Heart left ventricle (tissue), 13 donors: ENCODE data around the gene FPR2.

ENCODE experiments used
- POLR2A ChIP-seq, 2 donors: fragments of 450-650 bp; IDR thresholded peaks; one replicate each; pipeline ENCODE4 v1.6.1; 2017; ENCODE audit warnings: antibody characterized with exemption in 2 of 2, mild to moderate bottlenecking in 2 of 2, moderate library complexity in 2 of 2
- TF ChIP-seq, protein P1 (sequence below), 12 donors: fragments of 200-600 bp; sonication (generic) in 4 of 12; IDR thresholded peaks; one replicate each; pipeline versions ENCODE4 v1.5.0 to v1.8.0; 2018 to 2022; ENCODE audit warnings: antibody characterized with exemption in 12 of 12, mild to moderate bottlenecking in 5 of 12
- donor health status: ischemic (EF 13 %, LVEDD 7.1; RV severe dilation, severe dysfunction).
- donor health status: DM: no; HTN: yes; CAD: no.
- donor health status: DM: no; HTN: no; CAD: no.
- donor health status: ischemic (EF 25% LVEDD 6.9; RV normal size, moderate dysfunction).
- donor health status: ischemic (EF 25% LVEDD 5.7; RV mildly dilated, moderate dysfunction).
- donor health status: ischemic (EF 35%, LVEDD 5.7; RV mildly dilated, moderate dysfunction).
- donor health status: nonischemic (EF 11% LVEDD 7.7; RV severe dilation, severe dysfunction).
- donor health status: DM: yes; HTN: yes; CAD: no.
- donor health status: PGD.
- donor health status: ischemic (EF 29% LVEDD 5.4; RV normal size, mild dysfunction).
- donor health status: nonischemic (EF 23%, LVEDD 6.1; RV moderate dilation, normal function).

DNA sequence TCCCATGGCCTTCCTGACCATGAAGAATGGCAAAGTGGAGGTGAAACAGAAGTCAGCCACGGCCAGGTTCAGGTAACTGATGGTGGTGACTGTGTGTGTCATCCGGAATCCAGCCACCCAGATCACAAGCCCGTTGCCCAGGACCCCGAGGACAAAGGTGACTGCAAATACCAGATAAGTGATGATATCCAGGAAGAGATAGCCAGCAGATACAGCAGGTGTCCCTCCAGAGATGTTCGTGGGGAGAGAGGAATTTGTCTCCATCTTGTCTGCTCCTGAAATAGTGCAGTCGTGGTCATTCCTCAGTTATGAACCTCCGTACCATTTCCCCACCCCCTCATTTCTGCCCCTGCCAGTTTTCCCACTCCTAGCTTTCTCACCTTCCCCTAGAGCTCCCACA lies 14.2 kb upstream of the FPR2 start:
- TF ChIP-seq, protein P1, sequence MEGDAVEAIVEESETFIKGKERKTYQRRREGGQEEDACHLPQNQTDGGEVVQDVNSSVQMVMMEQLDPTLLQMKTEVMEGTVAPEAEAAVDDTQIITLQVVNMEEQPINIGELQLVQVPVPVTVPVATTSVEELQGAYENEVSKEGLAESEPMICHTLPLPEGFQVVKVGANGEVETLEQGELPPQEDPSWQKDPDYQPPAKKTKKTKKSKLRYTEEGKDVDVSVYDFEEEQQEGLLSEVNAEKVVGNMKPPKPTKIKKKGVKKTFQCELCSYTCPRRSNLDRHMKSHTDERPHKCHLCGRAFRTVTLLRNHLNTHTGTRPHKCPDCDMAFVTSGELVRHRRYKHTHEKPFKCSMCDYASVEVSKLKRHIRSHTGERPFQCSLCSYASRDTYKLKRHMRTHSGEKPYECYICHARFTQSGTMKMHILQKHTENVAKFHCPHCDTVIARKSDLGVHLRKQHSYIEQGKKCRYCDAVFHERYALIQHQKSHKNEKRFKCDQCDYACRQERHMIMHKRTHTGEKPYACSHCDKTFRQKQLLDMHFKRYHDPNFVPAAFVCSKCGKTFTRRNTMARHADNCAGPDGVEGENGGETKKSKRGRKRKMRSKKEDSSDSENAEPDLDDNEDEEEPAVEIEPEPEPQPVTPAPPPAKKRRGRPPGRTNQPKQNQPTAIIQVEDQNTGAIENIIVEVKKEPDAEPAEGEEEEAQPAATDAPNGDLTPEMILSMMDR (IDR thresholded peaks at IDR 0.05), result no peak
- TF ChIP-seq POLR2A (IDR thresholded peaks at IDR 0.05), result no peak
